IMR-90 (cell line): ENCODE results near the gene ZNF775.

Experiments used
- CHD1 ChIP-seq: IDR thresholded peaks from 2 replicates; pipeline ENCODE4 v1.6.1; 2012; ENCODE audit warnings: low read depth, low read length, improper control_type of control experiment
- CTCF ChIP-seq: conservative IDR thresholded peaks from 2 replicates; pipeline ENCODE4 v1.5.1; 2012; ENCODE audit warnings: mild to moderate bottlenecking, low read depth, low read length, improper control_type of control experiment
- ELK1 ChIP-seq: fragments of 150-350 bp; IDR thresholded peaks from 2 replicates; pipeline ENCODE4 v1.6.1; 2016; ENCODE audit warnings: low read depth, mild to moderate bottlenecking, low read length, moderate library complexity, borderline replicate concordance
- RAD21 ChIP-seq: IDR thresholded peaks from 2 replicates; pipeline ENCODE4 v1.6.1; 2012; ENCODE audit warnings: low read length, improper control_type of control experiment

- TF ChIP-seq CTCF = no peak
- TF ChIP-seq ELK1 = no peak
- TF ChIP-seq CHD1 = no peak
- no peak for TF ChIP-seq RAD21
Observed at GRCh38 chr7:150442811-150443210, 63.7 kb downstream of the ZNF775 start.
